Central memory CD8-positive, alpha-beta T cell (primary cell): ENCODE measurements around the gene ADAMTS13.

ENCODE experiments used
- ATAC-seq: fragments of 150-1000 bp; cut with Tn5 transposase; replicated peaks from 2 replicates; pipeline ENCODE4 v1.10.0; 2022; ENCODE audit warnings: mild to moderate bottlenecking, moderate FRiP score, moderate number of reproducible peaks; ENCODE audit not compliant: poor library complexity, severe bottlenecking; ENCODE audit errors: extremely low read depth
- DNase-seq, 2 donors: peaks; one replicate each; pipeline ENCODE4 v3.0.0; 2021; ENCODE audit warnings: low spot score in 2 of 2
- H3K27ac Mint-ChIP-seq: one replicate; pipeline ENCODE4 v1.8.0; 2022; ENCODE audit warnings: low read depth, mild to moderate bottlenecking, moderate library complexity, mixed read lengths
- H3K27me3 Mint-ChIP-seq: one replicate; pipeline ENCODE4 v1.8.0; 2022; ENCODE audit warnings: mixed read lengths
- H3K36me3 Mint-ChIP-seq: one replicate; pipeline ENCODE4 v1.8.0; 2022; ENCODE audit warnings: mild to moderate bottlenecking, moderate library complexity, mixed read lengths; ENCODE audit not compliant: insufficient read depth
- H3K4me1 Mint-ChIP-seq: one replicate; pipeline ENCODE4 v1.8.0; 2022; ENCODE audit warnings: mixed read lengths
- H3K4me3 Mint-ChIP-seq: one replicate; pipeline ENCODE4 v1.8.0; 2022; ENCODE audit warnings: mild to moderate bottlenecking, moderate library complexity, mixed read lengths
- H3K9me3 Mint-ChIP-seq: one replicate; pipeline ENCODE4 v1.8.0; 2022; ENCODE audit warnings: mixed read lengths

The ADAMTS13 gene

DNA sequence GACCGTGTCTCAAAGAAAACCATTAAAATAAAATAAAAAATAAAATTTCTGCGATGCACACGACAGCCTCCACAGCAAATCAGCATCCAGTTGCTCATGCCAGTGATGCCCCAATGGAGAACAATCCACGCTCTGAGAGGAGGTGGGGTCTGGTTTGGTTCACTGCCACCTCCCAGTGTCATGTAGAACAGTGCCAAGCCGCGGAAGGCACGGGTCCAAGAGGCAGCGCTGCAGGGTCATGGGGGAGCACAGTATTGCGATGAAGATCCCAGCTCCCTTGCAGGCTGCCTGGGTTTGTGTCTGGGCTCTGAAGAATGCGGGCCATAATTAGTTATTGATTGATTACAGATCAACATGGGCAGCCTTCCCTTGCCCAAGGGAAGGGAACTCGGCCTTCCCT lies 31.5 kb downstream of the ADAMTS13 start:
- Mint-ChIP-seq H3K9me3 (no peaks in the 10 kb centered on the region), H3K4me3 (no peak overlapping the region), H3K4me1 (no peaks in the 10 kb centered on the region), H3K27ac (no peak overlapping the region), H3K36me3 (no peaks in the 10 kb centered on the region), H3K27me3 (peaks cover 16% of the 10 kb centered on the region)
- DNase-seq (no peak), ATAC-seq (no peak)

- H3K4me1 Mint-ChIP-seq, result no peaks in the 10 kb centered on the region
- H3K27ac Mint-ChIP-seq, result no peak overlapping the region
- DNase-seq (no peak), ATAC-seq (no peak)
- H3K36me3 Mint-ChIP-seq, result no peaks in the 10 kb centered on the region
- no peaks in the 10 kb centered on the region for H3K9me3 Mint-ChIP-seq
- peaks cover 16% of the 10 kb centered on the region for H3K27me3 Mint-ChIP-seq
- no peak overlapping the region for H3K4me3 Mint-ChIP-seq
Measured at GRCh38 chr9:133454325-133454724, 32.2 kb downstream of the ADAMTS13 start.

- H3K4me3 Mint-ChIP-seq, result no peak overlapping the region
- H3K27ac Mint-ChIP-seq, result no peak overlapping the region
- ATAC-seq (no peak), DNase-seq (no peak)
- peaks cover 4% of the 10 kb centered on the region for H3K36me3 Mint-ChIP-seq
- H3K9me3 Mint-ChIP-seq, result no peaks in the 10 kb centered on the region
- peaks cover 16% of the 10 kb centered on the region for H3K27me3 Mint-ChIP-seq
- H3K4me1 Mint-ChIP-seq, result peaks cover 5% of the 10 kb centered on the region
Measured at GRCh38 chr9:133454943-133455673, 32.9 kb downstream of the ADAMTS13 start.

DNA sequence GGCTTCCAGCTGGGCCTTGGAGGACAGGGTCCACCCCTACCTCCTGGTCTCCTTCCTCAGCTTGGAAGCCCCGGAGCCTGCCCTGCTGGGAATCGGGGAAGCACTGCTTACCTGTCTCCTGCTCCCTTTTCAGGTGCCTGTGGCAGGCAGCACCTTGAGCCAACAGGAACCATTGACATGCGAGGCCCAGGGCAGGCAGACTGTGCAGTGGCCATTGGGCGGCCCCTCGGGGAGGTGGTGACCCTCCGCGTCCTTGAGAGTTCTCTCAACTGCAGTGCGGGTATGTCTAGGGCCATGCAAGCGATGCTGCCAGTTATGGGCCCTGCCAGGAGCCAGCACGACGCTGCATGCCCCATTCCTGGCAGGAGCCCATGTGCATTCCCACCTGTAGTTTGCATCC lies 33.8 kb downstream of the ADAMTS13 start:
- DNase-seq (no peak), ATAC-seq (no peak)
- H3K27ac Mint-ChIP-seq, result no peak overlapping the region
- peaks cover 16% of the 10 kb centered on the region for H3K27me3 Mint-ChIP-seq
- no peak overlapping the region for H3K4me3 Mint-ChIP-seq
- peaks cover 6% of the 10 kb centered on the region for H3K36me3 Mint-ChIP-seq
- no peaks in the 10 kb centered on the region for H3K9me3 Mint-ChIP-seq
- H3K4me1 Mint-ChIP-seq, result peaks cover 5% of the 10 kb centered on the region

GRCh38 chr9:133456409-133456808 lies 34.2 kb downstream of the ADAMTS13 start:
- DNase-seq, result no peak
- no peak overlapping the region for H3K4me3 Mint-ChIP-seq
- peaks cover 7% of the 10 kb centered on the region for H3K36me3 Mint-ChIP-seq
- H3K4me1 Mint-ChIP-seq, result peaks cover 9% of the 10 kb centered on the region
- no peak overlapping the region for H3K27ac Mint-ChIP-seq
- ATAC-seq, result no peak
- H3K27me3 Mint-ChIP-seq, result peaks cover 16% of the 10 kb centered on the region
- no peaks in the 10 kb centered on the region for H3K9me3 Mint-ChIP-seq

- no peak for DNase-seq
- H3K4me3 Mint-ChIP-seq, result no peak overlapping the region
- H3K36me3 Mint-ChIP-seq, result peaks cover 8% of the 10 kb centered on the region
- H3K4me1 Mint-ChIP-seq, result peaks cover 13% of the 10 kb centered on the region
- no peak overlapping the region for H3K27ac Mint-ChIP-seq
- no peaks in the 10 kb centered on the region for H3K9me3 Mint-ChIP-seq
- H3K27me3 Mint-ChIP-seq, result peaks cover 16% of the 10 kb centered on the region
- no peak for ATAC-seq
Measured at GRCh38 chr9:133457233-133457632, 35.1 kb downstream of the ADAMTS13 start.

GRCh38 chr9:133457748-133458147 lies 35.6 kb downstream of the ADAMTS13 start:
- ATAC-seq, result no peak
- Mint-ChIP-seq H3K27me3 (peaks cover 16% of the 10 kb centered on the region), H3K27ac (no peak overlapping the region), H3K4me1 (peaks cover 13% of the 10 kb centered on the region), H3K9me3 (no peaks in the 10 kb centered on the region), H3K36me3 (peaks cover 8% of the 10 kb centered on the region), H3K4me3 (no peak overlapping the region)
- DNase-seq, result no peak

DNA sequence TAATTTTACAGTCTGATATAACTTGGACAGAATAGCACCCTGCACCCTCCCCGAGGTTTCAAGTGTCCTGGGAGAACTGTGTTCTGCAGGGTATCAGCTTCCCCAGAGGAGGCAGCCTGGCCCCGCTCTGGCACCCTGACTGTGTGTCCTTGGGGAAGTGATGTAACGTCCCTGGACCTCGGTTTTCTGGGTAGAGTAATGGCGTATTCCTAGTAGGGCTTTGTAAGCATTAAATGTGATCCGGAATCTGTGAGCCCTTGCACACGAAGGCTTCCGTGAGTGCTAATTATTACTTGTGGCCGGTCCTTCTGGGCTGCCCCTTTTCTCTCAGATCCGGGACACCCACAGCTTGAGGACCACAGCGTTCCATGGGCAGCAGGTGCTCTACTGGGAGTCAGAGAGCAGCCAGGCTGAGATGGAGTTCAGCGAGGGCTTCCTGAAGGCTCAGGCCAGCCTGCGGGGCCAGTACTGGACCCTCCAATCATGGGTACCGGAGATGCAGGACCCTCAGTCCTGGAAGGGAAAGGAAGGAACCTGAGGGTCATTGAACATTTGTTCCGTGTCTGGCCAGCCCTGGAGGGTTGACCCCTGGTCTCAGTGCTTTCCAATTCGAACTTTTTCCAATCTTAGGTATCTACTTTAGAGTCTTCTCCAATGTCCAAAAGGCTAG lies 36.6 kb downstream of the ADAMTS13 start:
- peaks cover 16% of the 10 kb centered on the region for H3K4me1 Mint-ChIP-seq
- ATAC-seq, result no peak
- H3K36me3 Mint-ChIP-seq, result peaks cover 8% of the 10 kb centered on the region
- no peak overlapping the region for H3K27ac Mint-ChIP-seq
- no peaks in the 10 kb centered on the region for H3K9me3 Mint-ChIP-seq
- no peak for DNase-seq
- H3K27me3 Mint-ChIP-seq, result peaks cover 13% of the 10 kb centered on the region
- H3K4me3 Mint-ChIP-seq, result peak overlapping the region; percentile 93

DNA sequence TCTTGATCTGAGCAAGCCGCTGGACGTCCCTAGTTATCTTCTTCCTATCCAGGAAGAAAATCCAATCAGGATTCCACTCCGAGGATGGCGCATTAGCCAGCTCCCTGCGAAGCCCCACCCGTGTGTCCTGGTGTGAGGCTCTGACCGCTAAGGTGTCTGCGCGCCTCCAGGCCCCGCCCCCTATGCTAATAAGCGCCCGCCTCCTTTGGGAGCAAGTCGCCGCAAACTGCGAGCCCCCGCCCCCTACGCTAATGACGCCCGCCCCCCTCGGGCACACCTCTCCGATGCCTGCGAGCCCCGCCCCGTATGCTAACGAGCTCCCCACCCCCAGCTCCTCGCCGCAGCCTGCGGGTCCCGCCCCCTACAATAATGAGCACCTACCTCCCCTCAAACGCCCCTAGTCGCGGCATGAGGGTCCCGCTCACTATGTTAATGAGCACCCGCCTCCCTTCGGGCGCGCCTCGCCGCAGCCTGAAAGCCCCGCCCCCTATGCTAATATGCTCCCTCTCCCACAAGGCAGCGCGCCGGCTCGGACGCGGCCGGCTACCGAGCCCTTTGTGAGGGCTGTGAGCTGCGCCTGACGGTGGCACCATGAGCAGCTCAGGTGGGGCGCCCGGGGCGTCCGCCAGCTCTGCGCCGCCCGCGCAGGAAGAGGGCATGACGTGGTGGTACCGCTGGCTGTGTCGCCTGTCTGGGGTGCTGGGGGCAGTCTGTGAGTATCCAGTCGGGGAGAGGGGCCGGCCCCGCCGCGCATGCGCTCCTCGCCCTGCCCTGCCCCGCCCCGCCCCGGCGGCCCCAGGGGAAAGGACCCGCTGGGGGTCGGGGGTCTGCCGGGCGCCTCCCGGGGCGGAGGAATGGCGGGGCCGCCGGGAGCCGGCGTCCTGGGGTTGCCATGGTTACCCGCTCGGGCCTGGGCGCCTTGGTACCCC lies 37.6 kb downstream of the ADAMTS13 start, which contains the start of gene CACFD1:
Gene CACFD1, plus strand, starts transcription at position 503 of the 929 bp plus-strand sequence. Its CDS starts 89 bp downstream, at position 592.
- H3K4me3 Mint-ChIP-seq, result peak within 1 kb of the TSS; percentile 93
- H3K27me3 Mint-ChIP-seq, result peaks cover 4% of the 10 kb centered on the region
- peak; percentile 87 for ATAC-seq
- peaks cover 21% of the 10 kb centered on the region for H3K4me1 Mint-ChIP-seq
- DNase-seq, result peak; percentile 82 to 86
- H3K27ac Mint-ChIP-seq, result peak within 1 kb of the TSS; percentile 97
- no peaks in the 10 kb centered on the region for H3K9me3 Mint-ChIP-seq
- peaks cover 8% of the 10 kb centered on the region for H3K36me3 Mint-ChIP-seq

GRCh38 chr9:133460405-133461175 lies 38.4 kb downstream of the ADAMTS13 start:
- Mint-ChIP-seq H3K36me3 (peaks cover 8% of the 10 kb centered on the region), H3K27ac (peak overlapping the region; percentile 97), H3K4me3 (peak overlapping the region; percentile 93), H3K9me3 (no peaks in the 10 kb centered on the region), H3K27me3 (no peaks in the 10 kb centered on the region), H3K4me1 (peaks cover 21% of the 10 kb centered on the region)
- DNase-seq (peak in 1 of 2 donors; percentile 45), ATAC-seq (peak; percentile 29)

DNA sequence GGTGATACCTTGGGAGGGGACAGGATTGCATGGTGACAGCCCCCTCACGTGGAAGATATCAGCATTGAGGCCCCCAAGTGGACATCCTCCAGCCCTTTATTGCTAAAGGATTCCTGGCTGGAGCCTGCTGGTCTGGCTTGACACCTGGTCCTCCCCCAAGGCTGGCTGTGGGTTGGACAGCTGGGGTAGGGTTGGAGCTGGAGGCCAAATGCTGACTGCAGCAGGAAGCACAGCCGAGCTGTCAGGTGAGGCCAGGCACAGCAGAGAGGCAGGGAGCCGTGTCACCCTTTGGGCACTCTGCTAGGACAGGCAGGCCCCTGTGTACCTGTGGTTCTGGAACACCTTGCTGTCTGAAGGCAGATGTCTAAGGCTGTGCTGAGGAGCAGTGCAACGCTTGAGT lies 39.8 kb downstream of the ADAMTS13 start:
- ATAC-seq (no peak), DNase-seq (no peak)
- H3K36me3 Mint-ChIP-seq, result peaks cover 8% of the 10 kb centered on the region
- H3K9me3 Mint-ChIP-seq, result no peaks in the 10 kb centered on the region
- H3K4me3 Mint-ChIP-seq, result peak overlapping the region; percentile 6
- H3K27me3 Mint-ChIP-seq, result no peaks in the 10 kb centered on the region
- H3K27ac Mint-ChIP-seq, result peak overlapping the region; percentile 97
- H3K4me1 Mint-ChIP-seq, result peaks cover 21% of the 10 kb centered on the region
